HepG2 (cell line): ENCODE results near the gene TH. TPM values are rescaled to one million over a fixed set of nuclear protein-coding genes. Genes with fewer than 3 reads are reported as not detected.
A peak's percentile ranks its signal among the peaks of the same experiment; 100 is the strongest.

Experiments used
- BORCS8-MEF2B ChIP-seq: sonication (generic); formaldehyde crosslinking; IDR thresholded peaks from 2 replicates; pipeline ENCODE4 v1.8.0; 2022; ENCODE audit warnings: mild to moderate bottlenecking, missing genetic modification reagents
- GABPB1 ChIP-seq: IDR thresholded peaks from 2 replicates; pipeline ENCODE4 v1.6.1; 2016; ENCODE audit warnings: mild to moderate bottlenecking, missing genetic modification reagents, moderate library complexity, missing compliant biosample characterization
- HDAC1 ChIP-seq: sonication (generic); formaldehyde crosslinking; IDR thresholded peaks from 2 replicates; pipeline ENCODE4 v1.5.1; 2020; ENCODE audit warnings: mild to moderate bottlenecking, missing genetic modification reagents
- HNRNPLL ChIP-seq: fragments of 200-400 bp; formaldehyde crosslinking; IDR thresholded peaks from 2 replicates; pipeline ENCODE4 v1.6.1; 2017; ENCODE audit warnings: mild to moderate bottlenecking, low read depth, low read length; ENCODE audit not compliant: poor library complexity, severe bottlenecking
- MTA1 ChIP-seq: sonication (generic); formaldehyde crosslinking; IDR thresholded peaks from 2 replicates; pipeline ENCODE4 v1.4.0; 2020; ENCODE audit warnings: missing genetic modification reagents, mild to moderate bottlenecking, borderline replicate concordance
- PITX1 ChIP-seq: sonication (generic); formaldehyde crosslinking; IDR thresholded peaks from 2 replicates; pipeline ENCODE4 v1.5.1; 2020; ENCODE audit warnings: mild to moderate bottlenecking, missing genetic modification reagents
- RNF2 ChIP-seq: fragments of 450-650 bp; conservative IDR thresholded peaks from 2 replicates; pipeline ENCODE4 v1.6.1; 2016; ENCODE audit warnings: low read depth
- SAP130 ChIP-seq: IDR thresholded peaks from 2 replicates; pipeline ENCODE4 v1.6.1; 2016; ENCODE audit warnings: low read depth
- SP4 ChIP-seq: sonication (generic); formaldehyde crosslinking; IDR thresholded peaks from 2 replicates; pipeline ENCODE4 v1.8.1; 2023; ENCODE audit warnings: mild to moderate bottlenecking, missing genetic modification reagents
- STAG1 ChIP-seq: sonication (generic); formaldehyde crosslinking; IDR thresholded peaks from 2 replicates; pipeline ENCODE4 v1.4.0; 2020; ENCODE audit warnings: missing genetic modification reagents
- ZNF253 ChIP-seq: sonication (generic); formaldehyde crosslinking; IDR thresholded peaks from 2 replicates; pipeline ENCODE4 v1.8.0; 2022; ENCODE audit warnings: mild to moderate bottlenecking, missing genetic modification reagents, borderline replicate concordance
- ZNF446 ChIP-seq: sonication (generic); formaldehyde crosslinking; IDR thresholded peaks from 2 replicates; pipeline ENCODE4 v1.5.0; 2020; ENCODE audit warnings: mild to moderate bottlenecking, missing genetic modification reagents
- ZSCAN20 ChIP-seq: sonication (generic); formaldehyde crosslinking; IDR thresholded peaks from 2 replicates; pipeline ENCODE4 v1.4.0; 2020; ENCODE audit warnings: missing genetic modification reagents, mild to moderate bottlenecking, borderline replicate concordance
- polyA plus RNA-seq, 8 experiments: library from polyadenylated mRNA; depleted of rRNA in 3 of 8; stranded (reverse) in 7 of 8; unstranded in 1 of 8; fragments of >200 nt; fragmentation: Illumina TruSeq in 4 of 8; extraction: Trizol in 4 of 8; gene quantifications; 2 replicates each; pipeline versions ENCODE4 v1.2.1 to v1.2.3, GENCODE V29; 2011 to 2016; ENCODE audit warnings: low read depth in 4 of 8, missing spikeins in 1 of 8, mixed read lengths in 1 of 8; ENCODE audit not compliant: insufficient read depth in 1 of 8
- total RNA-seq, 5 experiments: library from RNA; depleted of rRNA; stranded (reverse); fragments of >200 nt; fragmentation: Illumina TruSeq; extraction: Trizol; gene quantifications; 2 replicates each; pipeline ENCODE4 v1.2.3, GENCODE V29; 2016; ENCODE audit warnings: low read depth in 1 of 5
- TF ChIP-seq, protein P1 (sequence below): sonication (generic); formaldehyde crosslinking; IDR thresholded peaks from 2 replicates; pipeline ENCODE4 v1.4.0; 2020; ENCODE audit warnings: missing genetic modification reagents
- TF ChIP-seq, protein P2 (sequence below): sonication (generic); formaldehyde crosslinking; IDR thresholded peaks from 2 replicates; pipeline ENCODE4 v1.5.0; 2020; ENCODE audit warnings: mild to moderate bottlenecking, missing genetic modification reagents, moderate library complexity
- TF ChIP-seq, protein P3 (sequence below): sonication (generic); formaldehyde crosslinking; IDR thresholded peaks from 2 replicates; pipeline ENCODE4 v1.5.1; 2020; ENCODE audit warnings: mild to moderate bottlenecking, missing genetic modification reagents, moderate library complexity
- TF ChIP-seq, protein P4 (sequence below): sonication (generic); formaldehyde crosslinking; IDR thresholded peaks from 2 replicates; pipeline ENCODE4 v1.4.0; 2020; ENCODE audit warnings: mild to moderate bottlenecking, low read depth, missing genetic modification reagents
- TF ChIP-seq, protein P5 (sequence below): sonication (generic); formaldehyde crosslinking; IDR thresholded peaks from 2 replicates; pipeline ENCODE4 v1.4.0; 2020; ENCODE audit warnings: missing genetic modification reagents

Gene TH
- total and polyA plus RNA-seq, 2 of the 13 experiments (the other 11 are each of a cell fraction or from before 2014, with no cell fraction given): 0.36 TPM; not detected in 1

DNA sequence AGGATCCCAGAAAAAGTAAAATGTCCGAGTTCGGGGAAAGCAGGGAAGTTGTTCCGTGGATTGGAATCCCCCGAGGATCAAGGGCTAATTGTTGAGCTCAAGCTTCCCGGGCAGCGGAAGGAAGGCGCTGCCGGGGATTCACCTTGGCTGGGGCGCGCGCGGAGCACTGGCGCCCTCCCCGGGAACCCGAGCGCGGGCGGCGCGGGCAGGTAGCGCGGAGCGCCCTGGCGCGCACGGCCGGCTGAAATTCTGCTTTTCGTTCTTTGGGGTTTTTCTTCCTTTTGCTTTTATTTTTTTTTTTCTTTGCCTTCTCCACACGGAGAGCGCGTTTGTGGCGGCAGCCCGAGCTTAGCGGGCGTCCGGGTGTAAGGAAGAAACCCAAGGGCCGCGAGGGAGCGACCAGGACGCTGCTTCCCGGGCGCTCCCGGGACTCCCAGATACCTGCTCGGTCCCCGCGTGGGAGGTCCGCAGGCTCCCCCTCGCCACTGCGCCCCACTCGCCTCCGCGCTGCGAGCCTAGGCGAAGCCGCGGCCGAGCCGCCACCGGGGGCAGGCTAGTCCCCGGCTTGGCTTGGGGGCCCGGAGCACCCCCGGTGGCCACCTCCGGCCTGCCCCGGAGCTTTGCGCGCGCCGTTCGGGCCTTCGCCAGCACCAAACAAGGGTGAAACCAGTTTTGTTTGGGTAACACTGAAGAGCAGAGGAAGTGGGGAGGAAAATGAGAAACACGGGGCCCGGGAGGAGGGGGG, 27.6 kb downstream of the TH start (continued):
- TF ChIP-seq, protein P1, sequence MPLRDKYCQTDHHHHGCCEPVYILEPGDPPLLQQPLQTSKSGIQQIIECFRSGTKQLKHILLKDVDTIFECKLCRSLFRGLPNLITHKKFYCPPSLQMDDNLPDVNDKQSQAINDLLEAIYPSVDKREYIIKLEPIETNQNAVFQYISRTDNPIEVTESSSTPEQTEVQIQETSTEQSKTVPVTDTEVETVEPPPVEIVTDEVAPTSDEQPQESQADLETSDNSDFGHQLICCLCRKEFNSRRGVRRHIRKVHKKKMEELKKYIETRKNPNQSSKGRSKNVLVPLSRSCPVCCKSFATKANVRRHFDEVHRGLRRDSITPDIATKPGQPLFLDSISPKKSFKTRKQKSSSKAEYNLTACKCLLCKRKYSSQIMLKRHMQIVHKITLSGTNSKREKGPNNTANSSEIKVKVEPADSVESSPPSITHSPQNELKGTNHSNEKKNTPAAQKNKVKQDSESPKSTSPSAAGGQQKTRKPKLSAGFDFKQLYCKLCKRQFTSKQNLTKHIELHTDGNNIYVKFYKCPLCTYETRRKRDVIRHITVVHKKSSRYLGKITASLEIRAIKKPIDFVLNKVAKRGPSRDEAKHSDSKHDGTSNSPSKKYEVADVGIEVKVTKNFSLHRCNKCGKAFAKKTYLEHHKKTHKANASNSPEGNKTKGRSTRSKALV (CRISPR knock-in tag): peak; percentile 96
- TF ChIP-seq PITX1 (no peak), HNRNPLL (peak; percentile 39), GABPB1 (peak; percentile 35; the same call in 1 of the 2 replicates), SP4 (CRISPR knock-in tag) (0 out of 2 replicates have a peak, but pooled peaks have one; percentile 25), BORCS8-MEF2B (no peak), ZNF253 (CRISPR knock-in tag) (no peak), STAG1 (CRISPR knock-in tag) (peak; percentile 75), ZSCAN20 (CRISPR knock-in tag) (0 out of 2 replicates have a peak, but pooled peaks have one; percentile 23), HDAC1 (CRISPR knock-in tag) (0 out of 2 replicates have a peak, but pooled peaks have one; percentile 18), RNF2 (peak; percentile 95), MTA1 (CRISPR knock-in tag) (peak; percentile 58; the same call in 1 of the 2 replicates), SAP130 (CRISPR knock-in tag) (0 out of 2 replicates have a peak, but pooled peaks have one; percentile 12), ZNF446 (CRISPR knock-in tag) (no peak)
- TF ChIP-seq, protein P2, sequence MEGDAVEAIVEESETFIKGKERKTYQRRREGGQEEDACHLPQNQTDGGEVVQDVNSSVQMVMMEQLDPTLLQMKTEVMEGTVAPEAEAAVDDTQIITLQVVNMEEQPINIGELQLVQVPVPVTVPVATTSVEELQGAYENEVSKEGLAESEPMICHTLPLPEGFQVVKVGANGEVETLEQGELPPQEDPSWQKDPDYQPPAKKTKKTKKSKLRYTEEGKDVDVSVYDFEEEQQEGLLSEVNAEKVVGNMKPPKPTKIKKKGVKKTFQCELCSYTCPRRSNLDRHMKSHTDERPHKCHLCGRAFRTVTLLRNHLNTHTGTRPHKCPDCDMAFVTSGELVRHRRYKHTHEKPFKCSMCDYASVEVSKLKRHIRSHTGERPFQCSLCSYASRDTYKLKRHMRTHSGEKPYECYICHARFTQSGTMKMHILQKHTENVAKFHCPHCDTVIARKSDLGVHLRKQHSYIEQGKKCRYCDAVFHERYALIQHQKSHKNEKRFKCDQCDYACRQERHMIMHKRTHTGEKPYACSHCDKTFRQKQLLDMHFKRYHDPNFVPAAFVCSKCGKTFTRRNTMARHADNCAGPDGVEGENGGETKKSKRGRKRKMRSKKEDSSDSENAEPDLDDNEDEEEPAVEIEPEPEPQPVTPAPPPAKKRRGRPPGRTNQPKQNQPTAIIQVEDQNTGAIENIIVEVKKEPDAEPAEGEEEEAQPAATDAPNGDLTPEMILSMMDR (CRISPR knock-in tag): peak; percentile 58
- TF ChIP-seq, protein P3, sequence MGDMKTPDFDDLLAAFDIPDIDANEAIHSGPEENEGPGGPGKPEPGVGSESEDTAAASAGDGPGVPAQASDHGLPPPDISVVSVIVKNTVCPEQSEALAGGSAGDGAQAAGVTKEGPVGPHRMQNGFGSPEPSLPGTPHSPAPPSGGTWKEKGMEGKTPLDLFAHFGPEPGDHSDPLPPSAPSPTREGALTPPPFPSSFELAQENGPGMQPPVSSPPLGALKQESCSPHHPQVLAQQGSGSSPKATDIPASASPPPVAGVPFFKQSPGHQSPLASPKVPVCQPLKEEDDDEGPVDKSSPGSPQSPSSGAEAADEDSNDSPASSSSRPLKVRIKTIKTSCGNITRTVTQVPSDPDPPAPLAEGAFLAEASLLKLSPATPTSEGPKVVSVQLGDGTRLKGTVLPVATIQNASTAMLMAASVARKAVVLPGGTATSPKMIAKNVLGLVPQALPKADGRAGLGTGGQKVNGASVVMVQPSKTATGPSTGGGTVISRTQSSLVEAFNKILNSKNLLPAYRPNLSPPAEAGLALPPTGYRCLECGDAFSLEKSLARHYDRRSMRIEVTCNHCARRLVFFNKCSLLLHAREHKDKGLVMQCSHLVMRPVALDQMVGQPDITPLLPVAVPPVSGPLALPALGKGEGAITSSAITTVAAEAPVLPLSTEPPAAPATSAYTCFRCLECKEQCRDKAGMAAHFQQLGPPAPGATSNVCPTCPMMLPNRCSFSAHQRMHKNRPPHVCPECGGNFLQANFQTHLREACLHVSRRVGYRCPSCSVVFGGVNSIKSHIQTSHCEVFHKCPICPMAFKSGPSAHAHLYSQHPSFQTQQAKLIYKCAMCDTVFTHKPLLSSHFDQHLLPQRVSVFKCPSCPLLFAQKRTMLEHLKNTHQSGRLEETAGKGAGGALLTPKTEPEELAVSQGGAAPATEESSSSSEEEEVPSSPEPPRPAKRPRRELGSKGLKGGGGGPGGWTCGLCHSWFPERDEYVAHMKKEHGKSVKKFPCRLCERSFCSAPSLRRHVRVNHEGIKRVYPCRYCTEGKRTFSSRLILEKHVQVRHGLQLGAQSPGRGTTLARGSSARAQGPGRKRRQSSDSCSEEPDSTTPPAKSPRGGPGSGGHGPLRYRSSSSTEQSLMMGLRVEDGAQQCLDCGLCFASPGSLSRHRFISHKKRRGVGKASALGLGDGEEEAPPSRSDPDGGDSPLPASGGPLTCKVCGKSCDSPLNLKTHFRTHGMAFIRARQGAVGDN (CRISPR knock-in tag): peak; percentile 64
- TF ChIP-seq, protein P4, sequence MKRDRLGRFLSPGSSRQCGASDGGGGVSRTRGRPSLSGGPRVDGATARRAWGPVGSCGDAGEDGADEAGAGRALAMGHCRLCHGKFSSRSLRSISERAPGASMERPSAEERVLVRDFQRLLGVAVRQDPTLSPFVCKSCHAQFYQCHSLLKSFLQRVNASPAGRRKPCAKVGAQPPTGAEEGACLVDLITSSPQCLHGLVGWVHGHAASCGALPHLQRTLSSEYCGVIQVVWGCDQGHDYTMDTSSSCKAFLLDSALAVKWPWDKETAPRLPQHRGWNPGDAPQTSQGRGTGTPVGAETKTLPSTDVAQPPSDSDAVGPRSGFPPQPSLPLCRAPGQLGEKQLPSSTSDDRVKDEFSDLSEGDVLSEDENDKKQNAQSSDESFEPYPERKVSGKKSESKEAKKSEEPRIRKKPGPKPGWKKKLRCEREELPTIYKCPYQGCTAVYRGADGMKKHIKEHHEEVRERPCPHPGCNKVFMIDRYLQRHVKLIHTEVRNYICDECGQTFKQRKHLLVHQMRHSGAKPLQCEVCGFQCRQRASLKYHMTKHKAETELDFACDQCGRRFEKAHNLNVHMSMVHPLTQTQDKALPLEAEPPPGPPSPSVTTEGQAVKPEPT: no peak
- TF ChIP-seq, protein P5, sequence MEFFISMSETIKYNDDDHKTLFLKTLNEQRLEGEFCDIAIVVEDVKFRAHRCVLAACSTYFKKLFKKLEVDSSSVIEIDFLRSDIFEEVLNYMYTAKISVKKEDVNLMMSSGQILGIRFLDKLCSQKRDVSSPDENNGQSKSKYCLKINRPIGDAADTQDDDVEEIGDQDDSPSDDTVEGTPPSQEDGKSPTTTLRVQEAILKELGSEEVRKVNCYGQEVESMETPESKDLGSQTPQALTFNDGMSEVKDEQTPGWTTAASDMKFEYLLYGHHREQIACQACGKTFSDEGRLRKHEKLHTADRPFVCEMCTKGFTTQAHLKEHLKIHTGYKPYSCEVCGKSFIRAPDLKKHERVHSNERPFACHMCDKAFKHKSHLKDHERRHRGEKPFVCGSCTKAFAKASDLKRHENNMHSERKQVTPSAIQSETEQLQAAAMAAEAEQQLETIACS: peak; percentile 50; the same call in 1 of the 2 replicates
